Adipocyte (in vitro differentiated cells): Measurements from ENCODE around the gene ZRSR2.
A peak's percentile ranks its signal among the peaks of the same experiment; 100 is the strongest.
"Not testable (repeated sequence)": the region's sequence is repeated elsewhere in the genome, so short reads cannot be mapped to it uniquely, and the experiment has no call there.

Experiments used
- DNase-seq: peaks from one replicate; pipeline ENCODE4 v3.0.0-alpha.2; 2015; ENCODE audit warnings: low read depth
- H3K27me3 ChIP-seq: replicated peaks from 2 replicates; pipeline ENCODE4 v1.7.0; 2013; ENCODE audit warnings: mild to moderate bottlenecking, low read length, moderate library complexity; ENCODE audit not compliant: control insufficient read depth, insufficient read depth
- H3K36me3 ChIP-seq: 2 replicates; pipeline ENCODE4 v1.7.0; 2013; ENCODE audit warnings: low read length, mild to moderate bottlenecking, moderate library complexity; ENCODE audit not compliant: control insufficient read depth, insufficient read depth, severe bottlenecking
- H3K4me1 ChIP-seq: 2 replicates; pipeline ENCODE4 v1.7.0; 2013; ENCODE audit warnings: mild to moderate bottlenecking, low read length, moderate library complexity; ENCODE audit not compliant: control insufficient read depth, insufficient read depth
- H3K4me3 ChIP-seq: 2 replicates; pipeline ENCODE4 v1.7.0; 2013; ENCODE audit warnings: mild to moderate bottlenecking, low read length, moderate library complexity
- H3K9ac ChIP-seq: 2 replicates; pipeline ENCODE4 v1.7.0; 2013; ENCODE audit warnings: mild to moderate bottlenecking, low read length, moderate library complexity
- H3K9me3 ChIP-seq: 2 replicates; pipeline ENCODE4 v1.7.0; 2013; ENCODE audit warnings: mild to moderate bottlenecking, low read length, moderate library complexity; ENCODE audit not compliant: control insufficient read depth

ZRSR2 gene, protein sequence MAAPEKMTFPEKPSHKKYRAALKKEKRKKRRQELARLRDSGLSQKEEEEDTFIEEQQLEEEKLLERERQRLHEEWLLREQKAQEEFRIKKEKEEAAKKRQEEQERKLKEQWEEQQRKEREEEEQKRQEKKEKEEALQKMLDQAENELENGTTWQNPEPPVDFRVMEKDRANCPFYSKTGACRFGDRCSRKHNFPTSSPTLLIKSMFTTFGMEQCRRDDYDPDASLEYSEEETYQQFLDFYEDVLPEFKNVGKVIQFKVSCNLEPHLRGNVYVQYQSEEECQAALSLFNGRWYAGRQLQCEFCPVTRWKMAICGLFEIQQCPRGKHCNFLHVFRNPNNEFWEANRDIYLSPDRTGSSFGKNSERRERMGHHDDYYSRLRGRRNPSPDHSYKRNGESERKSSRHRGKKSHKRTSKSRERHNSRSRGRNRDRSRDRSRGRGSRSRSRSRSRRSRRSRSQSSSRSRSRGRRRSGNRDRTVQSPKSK

DNA sequence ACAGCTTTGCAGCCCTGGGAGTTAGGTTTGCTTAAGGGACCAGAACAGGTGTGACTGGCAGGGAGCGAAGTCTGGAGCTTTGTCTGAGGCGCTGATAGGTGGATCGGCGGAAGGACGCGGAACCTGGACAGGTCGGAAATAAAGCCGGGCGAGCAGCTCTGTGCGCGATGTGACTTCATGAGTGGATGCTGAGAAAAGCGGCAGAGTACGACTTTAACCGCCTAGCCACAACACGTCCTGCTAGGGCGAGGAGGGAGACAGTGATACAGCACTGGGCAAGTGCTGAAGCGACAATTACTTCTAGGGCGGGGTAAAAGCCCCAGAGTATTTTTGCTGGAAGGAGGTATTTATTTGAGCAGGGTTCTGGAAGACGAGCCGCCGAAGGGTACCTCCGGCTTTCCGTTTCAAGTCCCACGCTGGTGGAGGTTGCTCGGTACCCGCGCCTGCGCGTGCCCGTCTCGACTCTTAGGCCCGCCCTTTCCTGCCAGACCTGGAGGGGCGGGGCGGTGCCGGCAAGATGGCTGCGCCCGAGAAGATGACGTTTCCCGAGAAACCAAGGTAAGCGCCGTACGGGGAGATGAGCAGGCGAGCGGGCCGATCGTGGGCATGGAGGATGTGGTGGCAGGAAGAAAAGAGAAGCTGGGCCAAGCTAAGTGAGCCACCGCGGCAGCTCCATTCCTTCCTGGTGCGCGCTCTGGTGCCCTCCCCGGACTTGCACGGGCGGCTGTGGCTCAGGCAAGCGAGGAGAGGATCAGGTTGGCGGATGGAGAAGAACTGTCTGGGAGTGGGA lies at the start of gene ZRSR2:
Gene ZRSR2 (plus strand): TSS at position 506 of the 790 bp plus-strand sequence. CDS start 12 bp downstream, at position 518.
- Histone ChIP-seq H3K4me1 (peaks cover 3% of the 10 kb centered on the region), H3K9me3 (no peaks in the 10 kb centered on the region), H3K4me3 (peak within 1 kb of the TSS; percentile 93), H3K27me3 (no peaks in the 10 kb centered on the region), H3K36me3 (peaks cover 10% of the 10 kb centered on the region), H3K9ac (peak within 1 kb of the TSS; percentile 89)
- DNase-seq, result peak; percentile 93

DNA sequence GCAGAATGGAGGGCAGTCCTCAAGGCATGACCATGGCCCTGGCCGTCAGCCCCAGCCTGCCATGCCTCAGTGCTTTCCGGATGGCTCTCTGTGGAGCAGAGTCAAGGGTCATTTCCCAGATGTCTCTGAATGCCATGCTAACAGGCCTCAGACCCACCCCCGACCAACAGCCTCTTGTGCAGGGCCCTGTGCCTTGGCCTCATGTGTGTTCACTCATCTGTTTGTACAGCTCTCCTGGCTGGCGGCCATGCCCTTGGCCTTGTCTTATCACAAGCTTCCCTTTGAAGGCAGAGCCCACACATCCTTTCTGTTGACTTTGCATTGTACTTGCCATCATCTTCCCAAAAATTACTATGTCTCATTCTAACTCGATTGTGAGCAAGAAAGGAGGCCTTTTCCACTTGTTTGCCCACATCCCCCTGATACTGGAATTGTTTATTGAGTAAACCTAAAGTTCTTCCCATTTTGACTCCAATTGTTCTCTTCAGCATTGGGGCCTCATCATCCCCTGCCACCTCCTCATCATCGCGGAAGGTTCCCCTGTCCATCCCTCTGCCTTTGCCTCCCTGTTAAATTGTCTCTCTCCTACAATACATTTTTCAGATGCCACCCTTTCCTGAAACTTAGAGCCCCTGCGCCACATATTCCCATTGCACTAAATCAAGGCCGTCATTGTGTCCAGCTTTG lies 46.0 kb upstream of the ZRSR2 start:
- Histone ChIP-seq H3K27me3 (no peaks in the 10 kb centered on the region), H3K4me3 (no peak overlapping the region), H3K9ac (no peak overlapping the region), H3K9me3 (no peaks in the 10 kb centered on the region), H3K36me3 (peaks cover 3% of the 10 kb centered on the region), H3K4me1 (peaks cover 31% of the 10 kb centered on the region)
- DNase-seq, result no peak

DNA sequence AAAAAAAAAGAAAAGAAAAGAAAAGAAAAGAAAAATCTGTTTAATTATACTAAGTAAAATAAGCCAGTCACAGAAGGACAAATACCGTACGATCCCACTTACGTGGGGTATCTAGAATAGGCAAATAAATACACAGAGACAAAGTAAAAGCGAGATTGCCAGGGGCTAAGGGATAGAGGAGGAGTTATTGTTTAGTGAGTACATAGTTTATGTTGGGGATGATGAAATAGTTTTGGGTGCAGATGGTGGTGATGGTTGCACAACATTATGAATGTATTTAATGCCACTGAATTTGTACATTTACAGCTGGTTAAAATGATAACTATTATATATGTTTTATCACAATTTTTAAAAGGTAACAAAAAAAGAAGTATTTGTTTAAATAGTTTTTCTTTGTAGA lies 45.1 kb upstream of the ZRSR2 start:
- Histone ChIP-seq H3K4me3 (peak overlapping the region; percentile 14), H3K9ac (no peak overlapping the region), H3K27me3 (no peaks in the 10 kb centered on the region), H3K9me3 (no peaks in the 10 kb centered on the region), H3K4me1 (peaks cover 31% of the 10 kb centered on the region), H3K36me3 (peaks cover 3% of the 10 kb centered on the region)
- peak; percentile 82 for DNase-seq

DNA sequence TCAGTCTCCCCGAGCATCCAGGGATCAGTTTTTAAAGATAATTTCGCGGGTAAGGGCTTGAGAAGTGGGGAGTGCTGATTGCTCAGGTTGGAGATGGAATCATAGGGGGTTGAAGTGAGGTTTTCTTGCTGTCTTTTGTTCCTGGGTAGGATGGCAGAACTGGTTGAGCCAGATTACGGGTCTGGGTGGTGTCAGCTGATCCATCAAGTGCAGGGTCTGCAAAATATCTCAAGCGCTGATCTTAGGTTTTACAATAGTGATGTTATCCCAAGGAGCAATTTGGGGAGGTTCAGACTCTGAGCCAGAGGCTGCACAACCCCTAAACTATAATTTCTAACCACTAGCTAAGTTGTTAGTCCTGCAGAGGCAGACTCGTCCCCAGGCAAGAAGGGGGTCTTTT lies 43.6 kb upstream of the ZRSR2 start:
- not testable (repeated sequence) for H3K27me3 ChIP-seq, H3K9me3 ChIP-seq, H3K36me3 ChIP-seq, H3K9ac ChIP-seq, H3K4me3 ChIP-seq, DNase-seq
- H3K4me1 ChIP-seq, result peaks cover 38% of the 10 kb centered on the region

DNA sequence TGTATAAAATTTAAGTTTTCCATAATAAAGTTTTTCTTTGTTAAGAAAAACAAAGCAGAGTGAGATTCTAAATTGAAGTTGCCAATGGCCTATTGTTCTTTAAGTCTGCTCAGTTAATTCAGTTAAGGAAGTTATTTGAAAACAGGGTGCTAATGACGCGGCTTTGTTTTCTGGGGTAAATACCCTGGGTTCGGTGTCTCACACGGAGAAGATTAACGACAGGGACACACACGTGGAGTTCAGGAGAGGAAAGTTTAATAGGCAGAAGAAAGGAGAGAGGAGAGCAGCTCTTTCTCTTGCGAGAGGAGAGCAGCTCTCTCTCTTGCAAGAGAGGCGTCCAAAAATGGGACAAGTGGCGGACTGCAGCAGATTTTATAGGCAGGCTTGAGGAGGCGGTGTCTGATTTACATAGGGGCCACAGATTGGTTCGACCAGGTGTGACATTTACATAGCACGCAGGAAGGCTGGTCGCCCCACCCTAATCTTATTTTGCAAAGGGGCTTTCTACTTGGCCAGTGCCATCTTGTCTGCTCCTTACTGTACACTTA lies 42.6 kb upstream of the ZRSR2 start:
- H3K9me3 ChIP-seq, result no peaks in the 10 kb centered on the region
- peaks cover 41% of the 10 kb centered on the region for H3K4me1 ChIP-seq
- no peak overlapping the region for H3K4me3 ChIP-seq
- H3K9ac ChIP-seq, result no peak overlapping the region
- no peak for DNase-seq
- H3K36me3 ChIP-seq, result peaks cover 3% of the 10 kb centered on the region
- H3K27me3 ChIP-seq, result no peaks in the 10 kb centered on the region

DNA sequence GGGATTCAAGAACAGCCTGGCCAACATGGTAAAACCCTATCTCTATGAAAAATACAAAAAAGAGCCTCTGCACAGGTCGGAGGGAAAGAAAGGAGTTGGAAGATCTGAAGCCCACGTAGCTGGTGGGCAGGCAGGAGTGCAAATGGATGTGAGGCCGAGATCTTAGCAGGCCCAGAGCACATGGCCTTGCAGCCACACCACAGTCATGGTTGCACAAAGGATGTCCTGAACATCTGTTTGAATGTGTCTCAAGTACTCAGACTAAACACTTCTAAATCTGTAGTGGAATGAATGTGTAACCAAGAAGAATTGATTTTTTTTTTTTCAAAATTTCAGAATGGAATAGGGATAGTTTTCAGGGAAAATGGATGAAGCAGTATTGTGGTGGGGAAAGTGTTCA lies 41.4 kb upstream of the ZRSR2 start:
- Histone ChIP-seq H3K27me3 (no peaks in the 10 kb centered on the region), H3K4me3 (no peak overlapping the region), H3K36me3 (no peaks in the 10 kb centered on the region), H3K9me3 (no peaks in the 10 kb centered on the region), H3K4me1 (peaks cover 36% of the 10 kb centered on the region), H3K9ac (no peak overlapping the region)
- DNase-seq, result no peak

DNA sequence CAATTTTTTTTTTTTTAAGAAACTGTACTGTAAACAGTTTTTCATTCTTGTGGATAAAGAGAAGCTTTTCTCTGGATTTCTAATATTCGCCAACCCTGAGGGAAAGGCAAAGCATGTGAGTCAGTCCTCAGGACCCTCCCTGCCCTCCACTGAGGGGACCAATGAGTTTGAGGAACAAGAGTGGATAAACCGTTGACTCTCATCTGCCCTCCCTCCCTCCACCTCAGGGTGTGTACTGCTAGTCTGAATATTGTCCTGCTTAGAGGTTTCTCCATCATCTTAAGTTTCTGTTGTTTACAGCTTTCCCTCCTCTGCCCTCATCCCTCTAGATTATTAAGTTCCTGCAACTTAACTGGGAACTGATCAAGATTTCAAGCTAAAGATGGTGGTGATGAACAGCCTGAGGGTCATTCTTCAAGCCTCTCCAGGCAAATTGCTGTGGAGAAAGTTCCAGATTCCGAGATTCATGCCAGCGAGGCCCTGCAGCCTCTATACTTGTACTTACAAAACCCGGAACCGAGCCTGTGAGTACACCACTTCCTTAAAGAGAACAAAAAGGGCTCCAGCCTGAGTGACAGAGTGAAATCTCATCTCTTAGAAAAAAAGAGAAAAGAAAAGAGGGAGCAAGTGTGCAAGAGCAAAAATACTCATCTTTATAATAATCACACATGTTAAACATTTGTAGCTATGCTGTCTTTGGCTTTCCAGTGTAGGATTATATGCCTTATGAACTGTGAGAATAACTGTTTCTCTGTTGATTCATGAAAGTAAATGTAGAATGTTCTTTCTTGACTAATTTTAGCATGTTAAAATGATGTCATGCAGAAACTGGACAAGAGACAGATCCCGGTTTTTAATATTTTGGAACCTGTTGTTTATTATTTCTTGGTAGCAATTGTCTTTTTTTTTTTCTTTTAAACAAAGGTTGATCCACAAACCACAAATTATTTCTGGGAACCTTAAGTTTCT lies 40.4 kb upstream of the ZRSR2 start:
- Histone ChIP-seq H3K9me3 (no peaks in the 10 kb centered on the region), H3K36me3 (no peaks in the 10 kb centered on the region), H3K4me3 (peak overlapping the region; percentile 29), H3K4me1 (peaks cover 29% of the 10 kb centered on the region), H3K9ac (peak overlapping the region; percentile 30), H3K27me3 (no peaks in the 10 kb centered on the region)
- peak; percentile 67 for DNase-seq

DNA sequence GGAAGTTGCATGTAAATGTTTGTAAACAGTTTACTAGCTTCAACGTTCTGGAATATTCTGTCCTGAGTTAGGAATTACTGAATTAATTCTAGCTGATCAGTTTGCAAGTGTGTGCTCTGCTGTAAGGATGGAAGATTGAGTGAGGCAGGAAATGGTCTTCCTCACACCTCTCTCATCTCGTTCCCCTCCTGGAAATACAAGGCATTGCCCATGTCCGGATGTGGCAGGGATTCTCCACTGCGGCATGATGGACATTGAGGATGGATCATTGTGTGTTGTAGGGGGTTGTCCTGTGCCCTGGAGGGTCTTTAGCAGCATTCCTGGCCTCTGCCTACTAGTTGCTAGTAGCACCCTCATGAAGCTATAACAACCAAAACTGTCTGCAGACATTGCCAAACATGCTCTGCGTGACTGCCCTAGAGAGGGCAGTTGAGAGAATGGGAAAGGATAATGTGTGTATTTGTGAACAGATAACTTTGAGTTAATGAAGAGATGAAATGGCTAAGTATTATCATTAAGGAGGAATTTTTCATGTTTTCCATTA lies 39.6 kb upstream of the ZRSR2 start:
- Histone ChIP-seq H3K4me1 (peaks cover 29% of the 10 kb centered on the region), H3K4me3 (no peak overlapping the region), H3K27me3 (no peaks in the 10 kb centered on the region), H3K36me3 (no peaks in the 10 kb centered on the region), H3K9me3 (no peaks in the 10 kb centered on the region), H3K9ac (peak overlapping the region; percentile 30)
- peak; percentile 42 for DNase-seq

DNA sequence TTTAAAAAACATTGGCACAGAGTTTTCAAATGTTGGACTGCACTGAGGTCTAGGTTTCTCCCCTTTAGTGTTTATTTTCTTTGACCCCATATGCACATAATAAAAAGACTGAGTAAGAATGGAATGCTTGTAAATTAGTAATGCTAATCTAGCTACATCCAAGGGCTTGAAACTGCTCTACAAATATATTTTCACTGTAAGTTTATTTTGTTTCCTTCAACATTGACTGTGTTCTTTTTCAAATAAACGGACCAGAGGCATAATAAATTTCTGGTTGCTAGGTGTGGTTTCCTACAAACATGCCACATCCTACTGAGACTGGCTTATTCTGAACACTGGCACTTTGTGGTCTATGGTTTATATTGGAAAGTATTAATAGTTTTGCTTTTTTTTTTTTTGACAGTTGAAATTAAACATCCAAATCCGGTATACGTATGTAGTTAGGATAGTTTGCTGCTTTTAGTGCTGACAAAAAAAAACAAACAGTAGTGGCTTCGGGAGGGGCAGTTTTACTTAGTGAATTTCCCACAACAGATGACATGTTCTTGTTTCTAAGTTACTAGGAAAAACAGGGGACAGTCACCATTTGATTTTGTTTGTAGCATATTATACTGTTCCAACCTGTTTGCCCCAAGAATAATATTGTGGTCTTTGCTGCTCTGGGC lies 39.0 kb upstream of the ZRSR2 start:
- H3K9ac ChIP-seq, result no peak overlapping the region
- peaks cover 29% of the 10 kb centered on the region for H3K4me1 ChIP-seq
- no peaks in the 10 kb centered on the region for H3K36me3 ChIP-seq
- no peaks in the 10 kb centered on the region for H3K9me3 ChIP-seq
- DNase-seq, result peak; percentile 64
- H3K4me3 ChIP-seq, result no peak overlapping the region
- no peaks in the 10 kb centered on the region for H3K27me3 ChIP-seq
